Testis (tissue), 3 donors: ENCODE results near the gene CDK5. TPM values are rescaled to one million over a fixed set of nuclear protein-coding genes. Genes with fewer than 3 reads are reported as not detected.
"Not testable (repeated sequence)": the region's sequence is repeated elsewhere in the genome, so short reads cannot be mapped to it uniquely, and the experiment has no call there.

Source experiments
- DNase-seq: peaks from one replicate; pipeline ENCODE4 v3.0.0-alpha.2; 2019
- H3K27ac ChIP-seq, 2 donors: fragments of 200-600 bp; sonication (generic); one replicate each; pipeline ENCODE4 v1.5.1; 2019
- H3K27me3 ChIP-seq: fragments of 200-600 bp; sonication (generic); one replicate; pipeline ENCODE4 v1.5.1; 2019
- H3K36me3 ChIP-seq: fragments of 200-600 bp; sonication (generic); one replicate; pipeline ENCODE4 v1.5.1; 2017; ENCODE audit warnings: low read depth; ENCODE audit errors: missing control alignments
- H3K4me1 ChIP-seq: fragments of 200-600 bp; sonication (generic); one replicate; pipeline ENCODE4 v1.5.1; 2019
- H3K4me3 ChIP-seq, 2 donors: fragments of 200-600 bp; sonication (generic); one replicate each; pipeline ENCODE4 v1.5.1; 2017 to 2019
- H3K9me3 ChIP-seq: fragments of 200-600 bp; sonication (generic); one replicate; pipeline ENCODE4 v1.5.1; 2017
- CTCF ChIP-seq, 3 experiments: fragments of 450-650 bp in 2 of 3; fragments of 200-600 bp in 1 of 3; sonication (generic) in 1 of 3; IDR thresholded peaks; one replicate each; pipeline ENCODE4 v1.5.1; 2016 to 2019; ENCODE audit warnings: antibody characterized with exemption in 3 of 3, mild to moderate bottlenecking in 2 of 3, moderate library complexity in 1 of 3
- POLR2A ChIP-seq: fragments of 450-650 bp; IDR thresholded peaks from one replicate; pipeline ENCODE4 v1.6.1; 2017; ENCODE audit warnings: antibody characterized with exemption, mild to moderate bottlenecking, moderate library complexity
- WGBS, 2 donors: methylation state at CpG; one replicate each; pipeline ENCODE4 v1.1.5; 2018; 5-methylcytosine and 5-hydroxymethylcytosine counted together
- intact Hi-C: fragments of 100-400 bp; cut with DNase I; formaldehyde crosslinking; loops from one replicate; pipeline ENCODE4 v1.15.1; 2023; ENCODE audit warnings: low total_unique reads
- polyA plus RNA-seq: library from polyadenylated mRNA; stranded (reverse); fragments of 350-450 nt; fragmentation: Illumina TruSeq; extraction: RNeasy Lipid Tissue Mini Kit (QIAGEN cat#74804); gene quantifications from one replicate; pipeline ENCODE4 v1.2.3, GENCODE V29; 2014; ENCODE audit warnings: low read depth, low replicate concordance; ENCODE audit not compliant: insufficient read depth
- total RNA-seq, 2 donors: library from RNA; depleted of rRNA; stranded (reverse); fragments of >200 nt; gene quantifications; one replicate each; pipeline ENCODE4 v1.2.3, GENCODE V29; 2016

CDK5 gene
- total and polyA plus RNA-seq, 3 donors from 2014 or later: 7.1 to 15.4 (median 10.5) TPM

GRCh38 chr7:151031011-151031410 is 26.7 kb downstream of the CDK5 start:
- Histone ChIP-seq H3K36me3 (no peaks in the 10 kb centered on the region), H3K27ac (no peak overlapping the region), H3K27me3 (no peaks in the 10 kb centered on the region), H3K9me3 (no peaks in the 10 kb centered on the region), H3K4me3 (no peak overlapping the region), H3K4me1 (peaks cover 7% of the 10 kb centered on the region)
- intact Hi-C loops: no loop called here
- DNase-seq: no peak
- TF ChIP-seq CTCF (IDR thresholded peaks at IDR 0.05) (no peak), POLR2A (no peak)
- WGBS, 2 donors: 86 to 96% methylated on average over 4 of the region's 4 CpGs

- Histone ChIP-seq H3K4me3 (peak overlapping the region; percentile 64 to 87), H3K9me3 (no peaks in the 10 kb centered on the region), H3K36me3 (no peaks in the 10 kb centered on the region), H3K4me1 (peaks cover 7% of the 10 kb centered on the region), H3K27ac (peak overlapping the region; percentile 66 to 77), H3K27me3 (no peaks in the 10 kb centered on the region)
- 34 to 36% methylated on average over 17 of the region's 17 CpGs for WGBS, 2 donors
- intact Hi-C loops: no loop called here
- TF ChIP-seq POLR2A (no peak), CTCF (IDR thresholded peaks at IDR 0.05) (no peak)
- DNase-seq: no peak
These were observed 28.7 kb downstream of the CDK5 start for GRCh38 chr7:151028948-151029501.

DNA sequence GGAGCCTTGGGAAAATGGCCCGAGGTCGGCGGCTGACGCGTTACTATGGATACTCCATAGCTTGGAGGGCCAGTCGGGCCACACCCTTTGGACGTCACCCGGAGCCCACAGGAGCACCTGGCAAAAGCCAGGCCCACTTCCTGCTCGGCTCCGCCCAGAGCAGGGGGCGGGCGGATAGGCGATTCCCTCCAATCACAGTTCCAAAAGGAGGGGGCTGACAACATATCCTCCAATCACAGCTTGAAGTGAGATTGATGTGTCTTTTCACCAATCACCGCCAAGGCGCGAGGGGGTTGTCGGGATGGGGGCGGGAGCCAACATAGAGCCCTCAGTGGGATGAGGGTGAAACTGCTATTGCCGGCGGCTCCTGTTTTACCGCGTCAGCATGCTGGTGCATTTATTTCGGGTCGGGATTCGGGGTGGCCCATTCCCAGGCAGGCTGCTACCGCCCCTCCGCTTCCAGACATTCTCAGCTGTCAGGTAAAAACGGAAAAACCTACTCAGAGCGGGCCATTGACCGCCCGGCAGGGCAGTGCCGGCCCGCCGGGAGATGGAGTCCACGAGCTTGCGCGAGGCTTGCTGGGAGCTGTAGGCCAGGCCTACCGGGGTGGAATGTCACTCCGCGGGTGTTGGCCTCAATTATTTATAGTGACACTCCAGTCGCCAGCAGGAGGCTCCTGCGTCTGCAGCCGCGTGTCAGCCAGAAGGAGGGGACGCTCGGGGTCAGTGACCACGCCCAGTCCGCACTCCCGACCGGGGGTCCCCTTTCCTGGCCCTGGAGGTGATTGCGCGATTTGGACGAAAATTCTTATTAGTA is 29.4 kb downstream of the CDK5 start, which contains the start of gene ABCB8:
Gene ABCB8 (plus strand): TSS at position 320 of the 817 bp plus-strand sequence. CDS start 66 bp downstream, at position 386.
- Histone ChIP-seq H3K4me1 (peaks cover 7% of the 10 kb centered on the region), H3K4me3 (peak within 1 kb of the TSS; percentile 64 to 87), H3K36me3 (no peaks in the 10 kb centered on the region), H3K9me3 (no peaks in the 10 kb centered on the region), H3K27ac (peak within 1 kb of the TSS; percentile 66 to 77), H3K27me3 (no peaks in the 10 kb centered on the region)
- intact Hi-C loops: no loop called here
- DNase-seq: peak; percentile 99
- TF ChIP-seq POLR2A (no peak), CTCF (IDR thresholded peaks at IDR 0.05) (peak; percentile 37 to 48 (median 46))
- 0% methylated on average over 20 to 53 of the region's 53 CpGs for WGBS, 2 donors

GRCh38 chr7:151027728-151028130 is 30.0 kb downstream of the CDK5 start:
- H3K9me3 ChIP-seq, H3K27me3 ChIP-seq, DNase-seq, H3K4me1 ChIP-seq, intact Hi-C loops, H3K36me3 ChIP-seq: not testable (repeated sequence)
- 12 to 15% methylated on average over 16 of the region's 16 CpGs for WGBS, 2 donors
- H3K4me3 ChIP-seq: peak overlapping the region; percentile 64 to 87
- peak overlapping the region; percentile 31 to 51 for H3K27ac ChIP-seq

GRCh38 chr7:151026771-151027727 is 30.6 kb downstream of the CDK5 start:
- H3K4me3 ChIP-seq: peak overlapping the region in 1 of 2 donors; percentile 64
- DNase-seq, H3K9me3 ChIP-seq, intact Hi-C loops, H3K36me3 ChIP-seq, H3K27me3 ChIP-seq, H3K27ac ChIP-seq, H3K4me1 ChIP-seq: not testable (repeated sequence)
- WGBS, 2 donors: 46 to 51% methylated on average over 19 of the region's 19 CpGs
